Measurements from ENCODE around the gene LGALS7B. TPM values are rescaled to one million over a fixed set of nuclear protein-coding genes. Genes with fewer than 3 reads are reported as not detected.

LGALS7B gene
- total RNA-seq, 1 donor from 2014 or later = not detected

DNA sequence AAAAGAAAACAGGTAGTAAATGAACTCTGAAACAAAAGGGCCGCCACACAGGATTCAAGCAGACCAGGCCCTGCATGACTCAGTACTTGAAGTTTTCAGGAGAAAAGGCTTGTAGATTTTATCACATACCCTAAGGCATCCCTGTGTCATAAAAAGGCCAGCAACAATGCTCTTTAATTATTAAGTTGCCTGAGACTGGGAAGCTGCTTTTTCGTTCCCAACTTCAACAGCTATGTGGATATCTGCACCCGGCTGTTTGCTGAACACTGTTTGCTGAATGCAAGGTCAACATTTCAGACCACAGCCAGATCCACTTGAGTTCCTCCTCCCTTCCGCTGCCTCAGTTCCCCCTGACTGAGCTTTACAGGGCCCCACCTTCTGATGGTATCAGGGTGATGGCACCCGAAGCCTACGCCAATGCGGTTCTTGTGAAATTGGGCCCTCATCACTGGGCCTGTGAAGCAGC is 48.7 kb downstream of the LGALS7B start:
- DNase-seq (ENCODE audit: low spot score) = no peak
- intact Hi-C loops (cut with DNase I) = loop anchor here (10.0 kb wide), 1 partner anchor 193 kb away; the partner anchor contains the start of gene ACTN4

DNA sequence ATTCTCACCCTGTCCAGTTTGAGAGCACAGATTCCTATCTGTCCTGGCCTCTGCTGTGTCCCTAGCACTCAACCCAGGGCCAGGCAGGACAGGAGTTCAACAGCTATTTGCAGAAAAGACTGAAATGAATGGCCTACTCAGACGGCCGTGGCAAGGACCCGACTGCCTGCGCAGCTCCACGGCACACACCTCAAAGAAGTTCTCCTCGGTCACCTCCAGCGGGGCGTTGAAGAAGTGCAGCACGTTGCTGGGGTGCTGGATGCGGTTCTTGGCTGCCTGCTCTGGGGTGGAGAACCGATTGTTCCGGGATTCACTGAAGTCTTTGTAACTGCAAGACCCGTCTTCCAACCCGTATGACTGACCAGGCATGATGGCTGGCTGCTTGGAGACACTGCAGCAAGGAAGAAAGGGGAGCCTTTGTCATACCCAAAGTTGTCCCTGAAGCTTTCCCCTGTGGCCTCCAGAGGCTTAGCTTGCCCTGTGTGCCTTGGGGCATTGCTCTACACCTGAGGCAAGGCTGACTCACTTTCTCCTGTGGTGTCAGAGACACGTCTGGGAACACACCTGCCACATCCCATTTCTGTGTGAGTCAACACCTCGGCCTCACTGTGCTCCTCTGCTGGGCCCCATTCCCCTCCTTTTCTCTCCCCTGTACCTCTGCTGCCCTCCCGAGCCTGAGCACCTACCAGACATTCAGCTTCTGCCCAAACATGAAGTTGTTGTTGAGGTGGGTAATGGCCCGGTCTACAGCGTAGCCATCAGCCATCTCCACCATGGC is 49.4 kb downstream of the LGALS7B start:
- intact Hi-C loops (cut with DNase I) = loop anchor here (10.0 kb wide), 1 partner anchor 194 kb away; the partner anchor contains the start of gene ACTN4
- no peak for DNase-seq (ENCODE audit: low spot score)

DNA sequence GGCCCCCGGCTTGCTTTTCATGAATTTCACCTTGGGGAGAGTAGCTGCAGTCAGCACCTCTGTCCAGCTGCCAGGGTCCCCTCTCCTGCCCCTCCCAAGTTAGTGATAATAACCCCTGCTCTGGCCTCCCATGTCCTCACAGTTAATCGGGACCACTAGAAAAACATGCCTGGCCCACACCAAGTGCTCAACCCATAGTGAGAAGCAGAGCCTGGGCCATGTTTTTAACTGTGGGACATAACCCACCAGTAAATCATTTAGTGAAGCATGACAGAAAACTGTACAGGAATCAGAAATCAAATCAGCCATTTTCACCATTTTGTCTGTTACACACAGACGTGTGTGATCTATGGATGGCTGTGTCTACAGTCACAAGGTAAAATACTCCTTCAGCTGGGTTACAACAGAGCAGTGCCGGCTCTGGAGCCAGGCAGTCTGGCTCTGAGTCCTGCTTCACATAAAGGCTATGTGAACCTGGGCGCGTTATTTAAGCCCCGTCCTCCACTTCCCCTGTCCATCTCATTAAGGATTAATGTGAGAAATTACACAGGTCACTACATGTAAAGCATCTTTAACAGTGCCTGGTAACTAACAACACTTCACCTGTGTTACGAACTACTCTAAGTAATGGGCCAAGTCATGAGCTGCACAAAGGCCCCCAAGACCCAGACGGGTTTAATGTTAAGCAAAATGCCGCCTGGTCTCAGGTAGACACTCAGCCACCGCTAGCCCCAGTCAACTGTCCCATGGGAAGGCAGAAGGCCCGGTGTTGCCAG is 50.2 kb downstream of the LGALS7B start:
- no peak for DNase-seq (ENCODE audit: low spot score)
- intact Hi-C loops (cut with DNase I) = loop anchor here (10.0 kb wide), 1 partner anchor 194 kb away; the partner anchor contains the start of gene ACTN4

DNA sequence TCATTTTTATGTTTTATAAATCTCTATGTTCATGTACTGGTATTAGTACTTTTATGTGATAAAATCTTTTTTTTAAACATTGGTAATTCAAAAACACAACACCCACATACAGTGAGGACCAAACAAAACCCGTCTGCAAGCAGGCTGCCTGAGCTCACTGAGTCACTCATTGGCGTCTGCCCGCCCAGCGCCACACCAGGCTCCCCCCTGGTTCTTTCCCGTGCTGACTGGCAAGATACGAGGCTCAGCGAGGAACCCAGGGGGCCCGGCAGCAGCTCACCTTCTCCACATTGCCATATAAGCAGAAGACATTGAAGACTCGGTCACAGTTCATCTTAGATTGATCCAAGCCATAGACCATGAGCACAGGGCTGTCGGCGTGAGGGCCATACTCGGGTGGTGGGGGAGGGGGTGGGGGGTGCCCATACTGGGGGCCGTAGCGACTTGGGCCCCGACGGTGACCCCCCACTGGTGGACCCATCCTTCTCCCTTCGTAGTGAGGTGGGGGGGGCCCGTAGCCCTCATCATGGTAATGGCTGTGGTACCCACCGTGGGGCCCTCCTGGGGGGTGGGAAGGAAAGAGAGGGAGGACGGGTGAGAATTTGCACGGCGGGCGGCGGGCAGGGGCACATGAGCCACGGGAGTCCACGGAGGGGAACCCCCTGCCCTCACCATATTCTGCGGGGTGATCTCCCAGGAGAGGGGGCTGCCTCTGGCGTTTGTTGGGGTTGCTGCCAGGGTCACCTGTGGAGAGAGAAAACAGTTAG is 51.0 kb downstream of the LGALS7B start:
- DNase-seq (ENCODE audit: low spot score) = no peak
- intact Hi-C loops (cut with DNase I) = loop anchor here (10.0 kb wide), 1 partner anchor 195 kb away; the partner anchor contains the start of gene ACTN4

DNA sequence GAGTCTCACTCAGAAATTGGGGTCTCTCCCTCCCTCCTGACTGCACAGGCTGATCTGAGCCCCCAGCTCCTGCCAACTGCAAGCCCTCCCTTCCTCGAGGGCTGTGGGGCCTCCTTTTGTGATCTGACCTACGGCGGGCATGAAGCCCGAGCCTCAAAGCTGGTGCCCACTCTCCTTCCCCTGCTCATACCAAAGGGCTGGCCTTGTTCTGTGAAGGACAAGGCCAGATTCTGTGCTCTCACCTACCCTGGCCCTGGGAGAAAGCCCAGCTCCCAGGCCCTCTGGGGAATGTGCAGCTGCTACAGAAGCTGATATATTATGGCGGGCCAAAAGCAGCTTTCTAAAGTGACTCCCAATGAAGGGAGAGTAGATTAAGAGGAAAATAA is 51.6 kb downstream of the LGALS7B start:
- intact Hi-C loops (cut with DNase I) = no loop called here
- DNase-seq (ENCODE audit: low spot score) = no peak

Other genes starting within 250 kb of the LGALS7B start
- 1.5 TPM for gene MAP4K1, start 171.2 kb upstream of the LGALS7B start, total RNA-seq
- gene EIF3K, start 170.0 kb upstream of the LGALS7B start, total RNA-seq = 483 TPM
- gene ACTN4, start 141.6 kb upstream of the LGALS7B start, total RNA-seq = 190 TPM
- 1.7 TPM for gene CAPN12, start 44.7 kb upstream of the LGALS7B start, total RNA-seq
- not detected for gene LGALS7, start 15.7 kb upstream of the LGALS7B start, total RNA-seq
- 0.54 TPM for gene LGALS4, start 23.7 kb downstream of the LGALS7B start, total RNA-seq
- 377 TPM for gene ECH1, start 42.6 kb downstream of the LGALS7B start, total RNA-seq
- gene HNRNPL, start 60.8 kb downstream of the LGALS7B start, total RNA-seq = 136 TPM
- 2.0 TPM for gene RINL, start 89.1 kb downstream of the LGALS7B start, total RNA-seq
- 49.6 TPM for gene SIRT2, start 110.4 kb downstream of the LGALS7B start, total RNA-seq
- 22.0 TPM for gene NFKBIB, start 110.8 kb downstream of the LGALS7B start, total RNA-seq
- not detected for gene CCER2, start 123.0 kb downstream of the LGALS7B start, total RNA-seq
- 12.6 TPM for gene SARS2, start 141.6 kb downstream of the LGALS7B start, total RNA-seq
- 40.4 TPM for gene MRPS12, start 141.7 kb downstream of the LGALS7B start, total RNA-seq
- 3.3 TPM for gene FBXO17, start 186.5 kb downstream of the LGALS7B start, total RNA-seq
- 15.3 TPM for gene FBXO27, start 243.3 kb downstream of the LGALS7B start, total RNA-seq

Data from cardiac septum (tissue), 1 donor.